ENCODE results near the gene MBD5. TPM values are rescaled to one million over a fixed set of nuclear protein-coding genes. Genes with fewer than 3 reads are reported as not detected.

MBD5 gene
- total RNA-seq, 1 experiment from 2014 or later = 11.4 TPM

DNA sequence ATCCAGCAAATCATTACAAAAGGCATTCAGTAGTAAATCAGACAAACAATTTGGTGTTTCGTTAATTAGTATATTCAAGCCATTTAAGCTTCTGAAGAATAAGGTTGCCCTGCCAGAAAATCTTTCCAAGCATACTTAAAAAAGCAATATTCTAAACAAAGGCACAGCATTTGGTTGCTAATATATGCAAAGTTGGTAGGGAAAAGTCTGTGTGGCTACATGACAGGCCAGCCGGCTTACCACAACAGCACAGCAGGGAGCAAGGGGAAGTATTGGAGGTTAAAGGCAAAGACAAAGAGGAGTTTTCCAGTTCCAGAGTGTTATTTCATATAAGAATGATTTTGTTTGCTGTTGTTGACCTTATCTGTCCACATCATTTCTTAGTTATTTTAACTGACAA lies 282.3 kb downstream of the MBD5 start:
- DNase-seq (ENCODE audit: low read depth) = no peak

GRCh38 chr2:148305476-148305875 lies 284.6 kb downstream of the MBD5 start:
- DNase-seq (ENCODE audit: low read depth) = no peak

- DNase-seq (ENCODE audit: low read depth) = no peak
These were observed 285.1 kb downstream of the MBD5 start for GRCh38 chr2:148306027-148306426.

DNA sequence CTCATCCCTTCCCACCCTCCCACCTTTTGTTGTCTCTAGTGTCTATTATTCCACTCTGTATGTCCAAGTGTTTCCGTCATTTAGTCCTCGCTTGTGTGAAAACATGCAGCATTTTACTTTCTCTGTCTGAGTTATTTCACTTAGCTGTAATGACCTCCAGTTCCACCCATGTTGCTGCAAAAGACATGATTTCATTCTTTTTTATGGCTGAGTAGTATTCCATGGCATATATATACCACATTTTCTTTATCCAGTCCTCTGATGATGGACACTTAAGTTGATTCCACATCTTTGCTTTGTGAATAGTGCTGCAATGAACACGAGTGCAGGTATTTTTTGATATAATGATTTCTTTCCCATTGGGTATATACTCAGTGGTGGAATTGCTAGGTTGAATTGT lies 296.7 kb downstream of the MBD5 start:
- no peak for DNase-seq (ENCODE audit: low read depth)

- peak; percentile 57 for DNase-seq (ENCODE audit: low read depth)
These were observed 317.6 kb downstream of the MBD5 start for GRCh38 chr2:148338541-148338940.

DNA sequence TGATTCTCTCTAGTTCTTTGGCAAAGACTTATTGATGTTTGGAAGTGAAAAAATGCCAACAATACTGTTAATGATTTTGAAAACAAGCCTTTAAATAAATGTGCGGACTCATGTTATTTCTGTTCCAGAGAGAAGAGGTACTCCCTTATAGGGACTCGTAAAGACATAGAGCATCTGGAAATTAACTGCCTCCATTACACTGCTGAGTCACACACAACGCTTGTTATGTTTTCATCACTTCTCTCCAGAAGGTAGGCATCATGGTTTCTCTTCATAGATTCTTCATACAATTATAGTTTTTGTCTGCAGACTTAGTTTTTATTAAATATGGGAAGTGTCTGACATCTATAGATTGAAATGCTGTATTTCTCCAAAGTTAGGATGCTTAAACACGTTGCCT lies 321.2 kb downstream of the MBD5 start:
- no peak for DNase-seq (ENCODE audit: low read depth)

- no peak for DNase-seq (ENCODE audit: low read depth)
These were observed 329.3 kb downstream of the MBD5 start for GRCh38 chr2:148350199-148350598.

GRCh38 chr2:148351437-148352143 lies 330.7 kb downstream of the MBD5 start:
- DNase-seq (ENCODE audit: low read depth) = no peak

- DNase-seq (ENCODE audit: low read depth) = no peak
These were observed 337.5 kb downstream of the MBD5 start for GRCh38 chr2:148358375-148358774.

GRCh38 chr2:148360662-148361061 lies 339.8 kb downstream of the MBD5 start:
- no peak for DNase-seq (ENCODE audit: low read depth)

DNA sequence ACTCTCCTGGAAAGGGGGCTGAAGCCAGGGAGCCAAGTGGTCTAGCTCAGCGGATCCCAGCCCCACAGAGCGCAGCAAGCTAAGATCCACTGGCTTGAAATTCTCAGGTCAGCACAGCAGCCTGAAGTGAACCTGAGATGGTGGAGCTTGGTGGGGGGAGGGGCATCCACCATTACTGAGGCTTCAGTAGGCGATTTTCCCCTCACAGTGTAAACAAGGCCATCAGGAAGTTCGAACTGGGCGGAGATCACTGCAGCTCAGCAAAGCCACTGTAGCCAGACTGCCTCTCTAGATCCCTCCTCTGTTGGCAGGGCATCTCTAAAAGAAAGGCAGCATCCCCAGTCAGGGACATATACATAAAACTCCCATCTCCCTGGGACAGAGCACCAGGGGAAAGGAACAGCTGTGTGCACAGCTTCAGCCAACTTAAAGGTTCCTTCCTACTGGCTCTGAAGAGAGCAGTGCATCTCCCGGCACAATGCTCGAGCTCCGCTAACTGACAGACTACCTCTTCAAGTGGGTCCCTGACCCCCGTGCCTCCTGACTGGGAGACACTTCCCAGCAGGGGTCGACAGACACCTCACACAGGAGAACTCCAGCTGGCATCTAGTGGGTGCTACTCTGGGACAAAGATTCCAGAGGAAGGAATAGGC lies 341.4 kb downstream of the MBD5 start:
- DNase-seq (ENCODE audit: low read depth) = no peak

- DNase-seq (ENCODE audit: low read depth) = no peak
These were observed 354.3 kb downstream of the MBD5 start for GRCh38 chr2:148375214-148375613.

DNA sequence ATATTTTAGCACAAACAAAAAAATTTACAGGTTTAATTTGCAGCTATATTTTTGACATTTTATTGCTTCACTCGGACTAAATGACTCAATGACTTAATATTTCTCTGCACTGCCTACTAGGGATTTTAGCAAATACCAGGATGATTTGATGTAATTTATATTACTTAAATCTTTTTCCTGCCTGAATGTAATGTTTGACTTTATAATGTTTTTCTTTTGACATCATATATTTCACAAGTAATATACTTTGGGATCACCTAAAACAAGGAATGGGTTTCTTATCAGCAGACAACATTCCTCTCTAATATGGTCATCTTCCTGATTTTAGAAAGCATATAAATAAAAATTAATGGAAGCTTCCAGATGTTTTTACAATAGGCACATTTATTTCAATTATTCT lies 370.4 kb downstream of the MBD5 start:
- DNase-seq (ENCODE audit: low read depth) = peak; percentile 21

- no peak for DNase-seq (ENCODE audit: low read depth)
These were observed 381.9 kb downstream of the MBD5 start for GRCh38 chr2:148402786-148403185.

DNA sequence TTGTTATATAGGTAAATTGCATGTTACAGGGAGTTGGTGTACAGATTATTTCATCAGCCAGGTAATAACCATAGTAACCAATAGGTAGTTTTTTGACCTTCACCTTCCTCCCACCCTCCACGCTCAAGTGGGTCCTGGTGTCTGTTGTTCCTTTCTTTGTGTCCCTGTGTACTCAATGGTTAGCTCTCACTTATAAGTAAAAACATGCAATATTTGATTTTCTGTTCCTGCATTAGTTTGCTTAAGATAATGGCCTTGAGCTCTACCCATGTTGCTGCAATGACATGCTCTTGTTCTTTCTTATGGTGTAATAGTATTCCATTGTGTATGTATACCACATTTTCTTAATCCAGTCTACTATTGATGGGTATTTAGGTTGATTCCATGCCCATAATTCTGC lies 390.0 kb downstream of the MBD5 start:
- DNase-seq (ENCODE audit: low read depth) = no peak

DNA sequence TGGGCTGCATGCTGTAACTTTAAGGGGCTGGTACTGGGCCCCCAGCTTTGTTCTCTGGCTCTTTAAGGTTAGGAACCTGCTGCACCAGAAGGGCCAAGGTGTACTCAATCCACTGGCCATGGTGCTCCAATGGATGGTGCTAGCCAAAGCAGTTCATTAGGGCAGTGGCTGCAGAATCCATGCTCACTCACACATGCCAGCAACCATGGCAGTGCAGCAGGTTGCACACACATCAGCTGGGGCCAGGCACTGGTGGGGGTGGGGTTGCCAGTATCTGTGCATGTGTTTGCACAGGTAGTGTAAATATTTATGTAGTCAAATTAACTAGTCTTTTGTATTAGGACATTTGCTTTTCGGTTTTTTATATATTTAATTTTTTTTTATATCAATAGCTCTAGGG lies 395.4 kb downstream of the MBD5 start:
- DNase-seq (ENCODE audit: low read depth) = no peak

- DNase-seq (ENCODE audit: low read depth) = no peak
These were observed 409.2 kb downstream of the MBD5 start for GRCh38 chr2:148430101-148430500.

- DNase-seq (ENCODE audit: low read depth) = no peak
These were observed 427.0 kb downstream of the MBD5 start for GRCh38 chr2:148447877-148448276.

DNA sequence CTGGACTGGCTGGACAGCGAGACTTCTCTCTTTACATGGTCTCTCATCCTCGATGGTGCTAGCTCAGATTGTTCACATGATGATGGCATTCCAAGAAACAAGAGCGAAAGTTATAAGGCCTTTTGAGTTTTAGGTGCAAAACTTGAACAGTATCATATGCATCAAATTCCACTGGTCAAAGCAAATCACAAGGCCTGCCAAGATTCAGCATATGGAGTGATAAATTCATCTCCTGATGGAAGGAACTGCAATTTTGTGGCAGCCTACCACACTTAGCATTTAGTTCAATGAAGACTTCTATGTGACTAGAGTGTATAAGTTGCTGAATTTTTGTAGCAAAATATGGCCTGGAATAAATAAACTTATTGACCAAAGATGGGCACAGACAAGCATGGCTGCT lies 429.6 kb downstream of the MBD5 start:
- DNase-seq (ENCODE audit: low read depth) = no peak

- no peak for DNase-seq (ENCODE audit: low read depth)
These were observed 430.2 kb downstream of the MBD5 start for GRCh38 chr2:148451046-148451445.

DNA sequence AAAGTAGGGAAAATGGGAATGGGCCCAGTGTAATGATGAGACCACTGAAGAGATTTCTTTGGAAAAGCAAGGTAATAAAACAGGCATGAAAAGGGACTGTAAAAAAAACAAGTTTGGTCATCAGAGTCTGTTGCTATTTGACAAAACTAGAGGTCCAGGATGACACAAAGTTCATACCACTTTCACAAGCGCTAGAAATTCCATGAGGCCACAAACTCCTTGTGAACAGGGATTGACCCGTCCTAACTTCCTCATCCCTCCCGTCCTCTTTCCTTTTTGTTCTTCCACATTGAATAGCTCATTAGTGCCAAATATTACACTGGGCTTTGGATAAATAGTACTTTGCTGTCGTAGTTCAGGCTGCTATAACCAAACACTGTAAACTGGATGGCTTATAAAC lies 434.9 kb downstream of the MBD5 start:
- DNase-seq (ENCODE audit: low read depth) = peak; percentile 11

DNA sequence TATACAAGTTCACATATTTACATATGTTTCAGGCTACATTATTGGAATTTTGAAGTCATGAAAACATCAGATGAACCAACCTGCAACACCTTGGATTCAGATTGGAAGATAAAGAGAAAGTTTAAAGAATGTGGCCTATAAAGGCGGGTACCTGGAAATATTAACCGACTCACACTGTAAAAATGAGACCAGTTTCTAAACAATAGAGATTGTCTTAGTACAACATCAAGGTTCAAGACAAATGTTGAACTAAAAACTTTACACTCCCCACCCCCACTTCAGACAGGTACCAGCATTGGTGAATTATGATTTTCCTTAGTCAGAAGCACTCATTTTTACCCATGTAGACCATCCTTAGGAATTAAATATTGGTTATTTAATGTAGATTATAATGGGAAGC lies 437.3 kb downstream of the MBD5 start:
- no peak for DNase-seq (ENCODE audit: low read depth)

DNA sequence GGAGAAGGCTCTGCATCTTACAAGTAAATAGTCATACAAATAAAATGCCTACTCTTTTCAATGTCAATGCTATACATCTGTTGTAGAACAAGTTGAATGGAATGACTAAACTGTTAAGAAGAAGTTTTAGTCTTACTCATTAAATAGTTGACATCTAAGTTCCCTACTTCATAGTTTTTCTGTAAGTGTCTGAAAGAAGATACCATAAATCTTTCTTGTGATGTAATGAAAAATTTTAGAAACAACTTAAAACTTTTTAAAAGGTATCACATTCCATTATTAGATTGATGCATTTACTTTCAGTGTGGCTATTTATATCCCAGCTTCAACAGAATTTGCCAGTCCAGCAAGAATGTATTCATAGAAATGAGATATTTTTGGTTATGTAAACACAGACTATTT lies 438.5 kb downstream of the MBD5 start:
- DNase-seq (ENCODE audit: low read depth) = no peak

GRCh38 chr2:148461876-148462275 lies 441.0 kb downstream of the MBD5 start:
- DNase-seq (ENCODE audit: low read depth) = no peak

Measured in M059J (cell line).